ENCODE data around the gene BTNL9. TPM values are rescaled to one million over a fixed set of nuclear protein-coding genes. Genes with fewer than 3 reads are reported as not detected.

Gene BTNL9
- total RNA-seq, 3 donors from 2014 or later (not counting 1 experiment from before 2014, with no cell fraction given) = 0.54 TPM; not detected in 2

GRCh38 chr5:181037365-181037861 is 2.7 kb upstream of the BTNL9 start:
- Histone ChIP-seq H3K36me3 (ENCODE audit: control insufficient read depth, insufficient read depth, low read length) (no peaks in the 10 kb centered on the region), H3K27me3 (ENCODE audit: control insufficient read depth, insufficient read depth, low read length) (peaks cover 2% of the 10 kb centered on the region), H3K9me3 (ENCODE audit: control insufficient read depth, insufficient read depth, low read length) (no peaks in the 10 kb centered on the region), H3K4me1 (ENCODE audit: control insufficient read depth, insufficient read depth, low read length) (no peaks in the 10 kb centered on the region), H3K27ac (ENCODE audit: low read length) (no peak overlapping the region), H3K4me3 (ENCODE audit: low read length) (no peak overlapping the region)
- peaks cover 24 to 33% of the 10 kb centered on the region in 2 donors for H3K27me3 Mint-ChIP-seq (ENCODE audit: low read depth in 2 of 2)
- DNase-seq (no peak), ATAC-seq (no peak)
- TF ChIP-seq, protein P1, sequence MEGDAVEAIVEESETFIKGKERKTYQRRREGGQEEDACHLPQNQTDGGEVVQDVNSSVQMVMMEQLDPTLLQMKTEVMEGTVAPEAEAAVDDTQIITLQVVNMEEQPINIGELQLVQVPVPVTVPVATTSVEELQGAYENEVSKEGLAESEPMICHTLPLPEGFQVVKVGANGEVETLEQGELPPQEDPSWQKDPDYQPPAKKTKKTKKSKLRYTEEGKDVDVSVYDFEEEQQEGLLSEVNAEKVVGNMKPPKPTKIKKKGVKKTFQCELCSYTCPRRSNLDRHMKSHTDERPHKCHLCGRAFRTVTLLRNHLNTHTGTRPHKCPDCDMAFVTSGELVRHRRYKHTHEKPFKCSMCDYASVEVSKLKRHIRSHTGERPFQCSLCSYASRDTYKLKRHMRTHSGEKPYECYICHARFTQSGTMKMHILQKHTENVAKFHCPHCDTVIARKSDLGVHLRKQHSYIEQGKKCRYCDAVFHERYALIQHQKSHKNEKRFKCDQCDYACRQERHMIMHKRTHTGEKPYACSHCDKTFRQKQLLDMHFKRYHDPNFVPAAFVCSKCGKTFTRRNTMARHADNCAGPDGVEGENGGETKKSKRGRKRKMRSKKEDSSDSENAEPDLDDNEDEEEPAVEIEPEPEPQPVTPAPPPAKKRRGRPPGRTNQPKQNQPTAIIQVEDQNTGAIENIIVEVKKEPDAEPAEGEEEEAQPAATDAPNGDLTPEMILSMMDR (IDR thresholded peaks at IDR 0.05) = no peak
- intact Hi-C loops (cut with micrococcal nuclease) = no loop called here
- no peak overlapping the region for H3K4me3 Mint-ChIP-seq
- no peak overlapping the region for H3K27ac Mint-ChIP-seq
- no peaks in the 10 kb centered on the region for H3K9me3 Mint-ChIP-seq
- WGBS (ENCODE audit: insufficient coverage) = 87% methylated on average over 4 of the region's 4 CpGs
- H3K4me1 Mint-ChIP-seq = no peaks in the 10 kb centered on the region
- H3K36me3 Mint-ChIP-seq = no peaks in the 10 kb centered on the region

DNA sequence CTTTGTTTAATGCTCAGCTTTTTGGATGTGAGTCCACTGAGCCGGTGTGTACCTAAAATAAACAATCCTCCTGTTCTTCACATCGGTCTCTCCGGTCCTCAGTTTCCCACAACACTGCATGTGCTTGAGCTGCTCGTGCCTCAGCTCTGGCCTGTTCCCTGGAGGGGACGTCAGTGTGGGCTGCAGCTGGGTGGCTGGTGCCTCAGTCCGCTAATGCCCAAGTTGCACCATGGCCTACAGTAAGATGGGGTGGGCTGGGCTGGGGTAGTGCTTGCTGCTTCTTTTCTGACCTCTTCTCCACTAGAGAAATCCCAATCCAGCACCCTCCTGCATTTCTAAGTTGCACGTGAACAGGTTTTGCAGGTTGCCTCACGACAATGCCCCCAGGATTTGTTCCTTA is 595 bp upstream of the BTNL9 start:
- H3K27me3 ChIP-seq (ENCODE audit: control insufficient read depth, insufficient read depth, low read length) = peaks cover 5% of the 10 kb centered on the region
- no peaks in the 10 kb centered on the region for H3K4me1 ChIP-seq (ENCODE audit: control insufficient read depth, insufficient read depth, low read length)
- Mint-ChIP-seq H3K4me3 (no peak overlapping the region), H3K9me3 (no peaks in the 10 kb centered on the region), H3K27ac (no peak overlapping the region), H3K27me3 (ENCODE audit: low read depth in 2 of 2) (peaks cover 31 to 33% of the 10 kb centered on the region in 2 donors), H3K4me1 (no peaks in the 10 kb centered on the region), H3K36me3 (no peaks in the 10 kb centered on the region)
- WGBS (ENCODE audit: insufficient coverage) = 75% methylated on average over 8 of the region's 8 CpGs
- no peaks in the 10 kb centered on the region for H3K36me3 ChIP-seq (ENCODE audit: control insufficient read depth, insufficient read depth, low read length)
- H3K4me3 ChIP-seq (ENCODE audit: low read length) = no peak overlapping the region
- no peak overlapping the region for H3K27ac ChIP-seq (ENCODE audit: low read length)
- no peak for ATAC-seq
- no peaks in the 10 kb centered on the region for H3K9me3 ChIP-seq (ENCODE audit: control insufficient read depth, insufficient read depth, low read length)
- intact Hi-C loops (cut with micrococcal nuclease) = no loop called here
- TF ChIP-seq, protein P1 (IDR thresholded peaks at IDR 0.05) = no peak
- DNase-seq = no peak

DNA sequence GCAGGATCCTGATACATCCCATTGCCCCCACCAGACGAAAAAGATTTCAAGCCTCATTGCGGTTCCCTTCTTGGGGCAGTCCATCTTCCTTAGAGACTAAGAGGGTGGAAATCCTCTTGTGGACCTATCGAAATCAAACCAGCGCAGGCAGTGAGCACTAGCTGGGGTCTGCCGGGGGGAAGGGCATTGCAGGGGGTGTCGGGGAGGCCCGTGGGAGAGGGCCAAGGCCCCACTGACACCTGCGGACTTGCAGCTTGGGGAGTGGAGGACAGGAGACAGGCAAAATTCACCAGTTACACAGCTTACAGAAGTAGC is 522 bp downstream of the BTNL9 start:
- Mint-ChIP-seq H3K4me3 (no peak overlapping the region), H3K27ac (no peak overlapping the region), H3K4me1 (no peaks in the 10 kb centered on the region), H3K27me3 (ENCODE audit: low read depth in 2 of 2) (peaks cover 31 to 33% of the 10 kb centered on the region in 2 donors), H3K36me3 (no peaks in the 10 kb centered on the region), H3K9me3 (no peaks in the 10 kb centered on the region)
- Histone ChIP-seq H3K4me3 (ENCODE audit: low read length) (no peak overlapping the region), H3K4me1 (ENCODE audit: control insufficient read depth, insufficient read depth, low read length) (no peaks in the 10 kb centered on the region), H3K9me3 (ENCODE audit: control insufficient read depth, insufficient read depth, low read length) (no peaks in the 10 kb centered on the region), H3K27me3 (ENCODE audit: control insufficient read depth, insufficient read depth, low read length) (peaks cover 5% of the 10 kb centered on the region), H3K27ac (ENCODE audit: low read length) (no peak overlapping the region), H3K36me3 (ENCODE audit: control insufficient read depth, insufficient read depth, low read length) (no peaks in the 10 kb centered on the region)
- no peak for ATAC-seq
- TF ChIP-seq, protein P1 (IDR thresholded peaks at IDR 0.05) = no peak
- 88% methylated on average over 8 of the region's 8 CpGs for WGBS (ENCODE audit: insufficient coverage)
- no peak for DNase-seq
- intact Hi-C loops (cut with micrococcal nuclease) = no loop called here

GRCh38 chr5:181041043-181041442 is 977 bp downstream of the BTNL9 start:
- Mint-ChIP-seq H3K27me3 (ENCODE audit: low read depth in 2 of 2) (peaks cover 31 to 33% of the 10 kb centered on the region in 2 donors), H3K4me1 (no peaks in the 10 kb centered on the region), H3K4me3 (no peak overlapping the region), H3K27ac (no peak overlapping the region), H3K9me3 (no peaks in the 10 kb centered on the region), H3K36me3 (no peaks in the 10 kb centered on the region)
- H3K27me3 ChIP-seq (ENCODE audit: control insufficient read depth, insufficient read depth, low read length) = peaks cover 5% of the 10 kb centered on the region
- ATAC-seq = no peak
- no peak for DNase-seq
- intact Hi-C loops (cut with micrococcal nuclease) = no loop called here
- H3K27ac ChIP-seq (ENCODE audit: low read length) = no peak overlapping the region
- TF ChIP-seq, protein P1 (IDR thresholded peaks at IDR 0.05) = no peak
- H3K9me3 ChIP-seq (ENCODE audit: control insufficient read depth, insufficient read depth, low read length) = no peaks in the 10 kb centered on the region
- WGBS (ENCODE audit: insufficient coverage) = 62% methylated on average over 6 of the region's 6 CpGs
- H3K4me3 ChIP-seq (ENCODE audit: low read length) = no peak overlapping the region
- no peaks in the 10 kb centered on the region for H3K4me1 ChIP-seq (ENCODE audit: control insufficient read depth, insufficient read depth, low read length)
- no peaks in the 10 kb centered on the region for H3K36me3 ChIP-seq (ENCODE audit: control insufficient read depth, insufficient read depth, low read length)

All from natural killer cell (primary cell).